ENCODE results near the gene DBET.
"Not testable (repeated sequence)": the region's sequence is repeated elsewhere in the genome, so short reads cannot be mapped to it uniquely, and the experiment has no call there.

The DBET gene

DNA sequence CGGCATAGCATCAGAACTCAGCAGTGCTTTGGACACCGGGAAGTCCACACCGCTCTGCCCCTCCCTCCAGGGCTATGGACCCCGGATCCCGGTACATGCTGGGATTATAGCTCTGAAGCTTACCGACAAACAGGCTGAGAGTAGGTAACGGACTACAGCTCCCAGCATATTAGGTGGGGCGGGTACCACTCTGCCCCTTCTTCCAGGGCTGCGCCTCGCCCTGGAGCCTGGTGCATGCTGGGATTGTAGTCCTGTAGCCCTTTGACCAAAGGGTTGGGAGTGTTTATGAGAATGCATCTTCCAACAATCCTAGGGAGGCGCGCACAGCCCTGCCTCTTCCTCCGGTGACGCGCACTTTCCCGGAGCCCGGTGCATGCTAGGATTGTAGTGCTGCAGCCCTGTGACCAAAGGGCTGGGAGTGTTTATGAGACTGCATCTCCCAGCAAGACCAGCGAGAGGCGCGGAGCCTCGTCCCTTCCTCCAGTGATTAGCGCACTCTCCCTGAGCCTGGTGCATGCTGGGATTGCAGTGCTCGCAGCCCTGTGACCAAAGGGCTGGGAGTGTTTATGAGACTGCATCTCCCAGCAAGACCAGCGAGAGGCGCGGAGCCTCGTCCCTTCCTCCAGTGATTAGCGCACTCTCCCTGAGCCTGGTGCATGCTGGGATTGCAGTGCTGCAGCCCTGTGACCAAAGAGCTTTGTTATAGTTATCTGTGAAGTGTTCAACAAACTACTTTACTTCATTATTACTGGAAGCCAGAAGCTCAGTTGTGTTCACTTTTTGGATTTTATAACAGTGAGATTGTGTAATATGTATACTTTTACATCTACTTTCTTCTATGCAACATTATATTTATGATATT is 14.7 kb upstream of the DBET start:
- not testable (repeated sequence) for DNase-seq (ENCODE audit: low read depth in 2 of 2)

DNA sequence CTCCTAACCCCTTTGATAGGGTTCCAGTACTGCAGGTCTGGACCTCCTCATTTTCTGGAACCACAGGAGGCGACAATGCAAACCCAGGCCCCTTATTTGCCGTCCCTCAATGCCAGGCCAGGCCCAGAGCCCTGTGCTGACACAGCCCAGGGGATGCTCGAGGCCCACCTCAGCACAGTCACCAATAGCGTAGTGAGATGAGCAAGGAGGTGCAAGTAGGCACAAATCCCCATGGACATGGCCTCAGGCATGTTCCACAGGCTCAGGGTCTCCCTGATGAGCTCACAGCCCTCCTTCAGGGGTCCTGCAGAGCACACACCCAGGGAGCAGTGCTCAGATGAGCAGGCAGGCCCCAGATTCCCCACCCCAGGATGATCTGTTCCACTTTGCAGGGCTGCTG is 5.3 kb upstream of the DBET start:
- DNase-seq (ENCODE audit: low read depth in 2 of 2) = not testable (repeated sequence)

GRCh38 chr4:190064805-190065204 is 503 bp downstream of the DBET start:
- not testable (repeated sequence) for DNase-seq (ENCODE audit: low read depth in 2 of 2)

DNA sequence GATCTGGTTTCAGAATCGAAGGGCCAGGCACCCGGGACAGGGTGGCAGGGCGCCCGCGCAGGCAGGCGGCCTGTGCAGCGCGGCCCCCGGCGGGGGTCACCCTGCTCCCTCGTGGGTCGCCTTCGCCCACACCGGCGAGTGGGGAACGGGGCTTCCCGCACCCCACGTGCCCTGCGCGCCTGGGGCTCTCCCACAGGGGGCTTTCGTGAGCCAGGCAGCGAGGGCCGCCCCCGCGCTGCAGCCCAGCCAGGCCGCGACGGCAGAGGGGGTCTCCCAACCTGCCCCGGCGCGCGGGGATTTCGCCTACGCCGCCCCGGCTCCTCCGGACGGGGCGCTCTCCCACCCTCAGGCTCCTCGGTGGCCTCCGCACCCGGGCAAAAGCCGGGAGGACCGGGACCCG is 4.0 kb downstream of the DBET start:
- not testable (repeated sequence) for DNase-seq (ENCODE audit: low read depth in 2 of 2)

- DNase-seq (ENCODE audit: low read depth in 2 of 2) = not testable (repeated sequence)
Observed at GRCh38 chr4:190093052-190093451, 28.8 kb downstream of the DBET start.

DNA sequence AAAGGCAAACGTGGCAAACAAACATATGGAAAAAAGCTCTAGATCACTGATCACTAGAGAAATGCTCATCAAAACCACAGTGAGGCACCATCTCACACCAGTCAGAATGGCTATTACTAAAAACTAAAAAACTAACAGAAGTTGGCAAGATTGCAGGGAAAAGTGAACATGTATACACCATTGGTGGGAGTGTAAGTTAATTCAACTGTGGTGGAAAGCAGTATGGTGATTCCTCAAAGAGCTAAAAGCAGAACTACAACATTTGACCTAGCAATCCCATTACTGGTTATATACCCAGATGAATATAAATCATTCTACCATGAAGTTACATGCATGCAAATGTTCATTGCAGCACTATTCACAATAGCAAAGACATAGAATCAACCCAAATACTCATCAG is 29.7 kb downstream of the DBET start:
- DNase-seq (ENCODE audit: low read depth in 2 of 2) = not testable (repeated sequence)

- DNase-seq (ENCODE audit: low read depth in 2 of 2) = not testable (repeated sequence)
Observed at GRCh38 chr4:190095335-190095734, 31.0 kb downstream of the DBET start.

- DNase-seq (ENCODE audit: low read depth in 2 of 2) = not testable (repeated sequence)
Observed at GRCh38 chr4:190099605-190100004, 35.3 kb downstream of the DBET start.

- DNase-seq (ENCODE audit: low read depth in 2 of 2) = not testable (repeated sequence)
Observed at GRCh38 chr4:190101525-190101924, 37.2 kb downstream of the DBET start.

- DNase-seq (ENCODE audit: low read depth in 2 of 2) = not testable (repeated sequence)
Observed at GRCh38 chr4:190106191-190106590, 41.9 kb downstream of the DBET start.

GRCh38 chr4:190106611-190107480 is 42.5 kb downstream of the DBET start:
- not testable (repeated sequence) for DNase-seq (ENCODE audit: low read depth in 2 of 2)

- DNase-seq (ENCODE audit: low read depth in 2 of 2) = not testable (repeated sequence)
Observed at GRCh38 chr4:190107766-190108485, 43.6 kb downstream of the DBET start.

DNA sequence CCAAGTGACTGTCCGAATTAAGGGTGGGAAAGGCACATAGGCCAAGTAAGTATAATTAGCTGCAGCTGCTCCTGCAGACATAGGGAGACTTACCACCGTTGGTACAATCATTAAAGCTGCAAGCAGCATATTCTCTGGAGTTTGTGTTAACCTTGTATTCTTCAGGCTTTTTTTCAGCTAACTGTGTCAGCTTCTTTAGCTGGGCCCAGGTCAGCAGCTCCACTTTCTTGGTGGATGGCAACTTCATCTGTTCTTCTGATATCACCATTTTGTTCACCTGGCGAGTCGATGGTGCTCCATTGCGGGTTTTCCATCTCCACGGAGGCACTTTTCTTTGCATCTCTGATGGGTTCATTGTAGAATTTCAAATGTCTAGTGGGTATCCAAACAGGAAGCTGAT is 44.5 kb downstream of the DBET start:
- not testable (repeated sequence) for DNase-seq (ENCODE audit: low read depth in 2 of 2)

- DNase-seq (ENCODE audit: low read depth in 2 of 2) = not testable (repeated sequence)
Observed at GRCh38 chr4:190109390-190110011, 45.2 kb downstream of the DBET start.

GRCh38 chr4:190110033-190110432 is 45.7 kb downstream of the DBET start:
- DNase-seq (ENCODE audit: low read depth in 2 of 2) = not testable (repeated sequence)

- not testable (repeated sequence) for DNase-seq (ENCODE audit: low read depth in 2 of 2)
Observed at GRCh38 chr4:190110570-190111295, 46.4 kb downstream of the DBET start.

DNA sequence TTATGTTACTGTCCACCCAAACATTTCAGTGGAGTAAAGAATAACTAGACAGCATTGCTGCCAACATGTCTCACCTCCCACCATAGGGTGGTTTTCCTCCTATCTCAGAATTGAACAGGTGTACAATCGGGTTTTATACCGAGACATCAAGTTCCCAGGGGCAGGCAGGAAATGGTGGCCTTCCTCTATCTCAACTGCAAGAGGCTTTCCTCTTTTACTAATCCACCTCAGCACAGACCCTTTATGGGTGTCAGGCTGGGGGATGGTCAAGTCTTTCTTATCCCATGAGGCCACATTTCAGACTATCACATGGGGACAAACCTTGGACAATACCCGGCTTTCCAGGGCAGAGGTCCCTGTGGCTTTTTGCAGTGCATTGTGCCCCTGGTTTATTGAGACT is 48.6 kb downstream of the DBET start:
- DNase-seq (ENCODE audit: low read depth in 2 of 2) = not testable (repeated sequence)

DNA sequence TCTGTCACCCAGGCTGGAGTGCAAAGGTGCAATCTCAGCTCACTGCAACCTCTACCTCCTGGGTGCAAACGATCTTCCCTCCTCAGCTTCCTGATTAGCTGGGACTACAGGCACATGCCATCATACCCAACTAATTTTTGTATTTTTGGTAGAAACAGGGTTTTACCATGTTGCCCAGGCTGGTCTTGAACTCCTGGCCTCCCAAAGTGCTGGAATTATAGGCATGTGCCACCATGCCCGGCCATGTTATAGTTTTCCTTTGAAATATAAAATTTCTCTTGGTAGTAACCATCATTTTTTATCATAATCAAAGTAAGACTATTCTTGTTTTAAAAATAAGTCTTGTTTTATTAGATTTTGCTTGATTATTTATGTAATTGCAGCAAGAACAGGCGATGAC is 50.7 kb downstream of the DBET start:
- not testable (repeated sequence) for DNase-seq (ENCODE audit: low read depth in 2 of 2)
